Left lung (tissue), 10 donors: ENCODE results near the gene TOMM7. TPM values are rescaled to one million over a fixed set of nuclear protein-coding genes. Genes with fewer than 3 reads are reported as not detected.
"Not testable (repeated sequence)": the region's sequence is repeated elsewhere in the genome, so short reads cannot be mapped to it uniquely, and the experiment has no call there.

Experiments
- ATAC-seq: fragments of 200-7000 bp; cut with Tn5 transposase; one replicate; pipeline ENCODE4 v1.9.1; 2020; ENCODE audit warnings: moderate library complexity
- DNase-seq, 4 donors: peaks; one replicate each; pipeline ENCODE4 v3.0.0-alpha.2; 2013 to 2020
- H3K27ac ChIP-seq, 2 donors: fragments of 200-600 bp; sonication (generic) in 1 of 2; one replicate each; pipeline versions ENCODE4 v1.5.0 to v1.8.0; 2020 to 2021
- H3K27me3 ChIP-seq, 2 donors: fragments of 200-600 bp; sonication (generic) in 1 of 2; one replicate each; pipeline versions ENCODE4 v1.5.0 to v1.8.0; 2020 to 2021
- H3K36me3 ChIP-seq, 2 donors: fragments of 200-600 bp; sonication (generic) in 1 of 2; one replicate each; pipeline versions ENCODE4 v1.5.0 to v1.8.0; 2020 to 2021
- H3K4me1 ChIP-seq, 2 donors: fragments of 200-600 bp; one replicate each; pipeline ENCODE4 v1.8.0; 2021
- H3K4me3 ChIP-seq, 2 donors: fragments of 200-600 bp; sonication (generic) in 1 of 2; one replicate each; pipeline versions ENCODE4 v1.5.0 to v1.8.0; 2020 to 2021; ENCODE audit warnings: mild to moderate bottlenecking in 1 of 2
- H3K9me3 ChIP-seq, 2 donors: fragments of 200-600 bp; sonication (generic) in 1 of 2; one replicate each; pipeline versions ENCODE4 v1.5.0 to v1.8.0; 2020 to 2021
- CTCF ChIP-seq, 2 donors: fragments of 200-600 bp; sonication (generic) in 1 of 2; IDR thresholded peaks; one replicate each; pipeline versions ENCODE4 v1.5.0 to v1.8.0; 2021; ENCODE audit warnings: antibody characterized with exemption in 2 of 2
- intact Hi-C, 2 donors: fragments of 100-400 bp; cut with DNase I; formaldehyde crosslinking; loops; one replicate each; pipeline versions ENCODE4 v1.11.2 to v1.14.2; 2022
- polyA plus RNA-seq, 6 donors: library from polyadenylated mRNA; unstranded; fragments of 120-200 nt; gene quantifications; one replicate each; pipeline ENCODE4 v1.2.1, GENCODE V29; 2013; ENCODE audit not compliant: insufficient read length in 6 of 6
- total RNA-seq, 2 donors: library from RNA; stranded (reverse); fragmentation: NEBNext Ultra II Directional; extraction: Animal tissue kit (Norgen Biotek cat#: 25700); gene quantifications; one replicate each; pipeline ENCODE4 v1.2.1, GENCODE V29; 2021
- donor health status: DM: no; HTN: yes; CAD: no.
- donor health status: DM: no; HTN: no; CAD: no.

TOMM7 gene
- total and polyA plus RNA-seq, 8 donors: 234 to 580 (median 504) TPM

GRCh38 chr7:22799633-22800032 is 23.0 kb downstream of the TOMM7 start:
- H3K36me3 ChIP-seq: no peaks in the 10 kb centered on the region
- H3K9me3 ChIP-seq: peaks cover 0 to 6% of the 10 kb centered on the region in 2 donors
- DNase-seq (no peak), ATAC-seq (no peak)
- no peaks in the 10 kb centered on the region for H3K4me1 ChIP-seq
- H3K27ac ChIP-seq: no peak overlapping the region
- no peaks in the 10 kb centered on the region for H3K27me3 ChIP-seq
- no peak overlapping the region for H3K4me3 ChIP-seq
- intact Hi-C loops: no loop called here
- no peak for TF ChIP-seq CTCF (IDR thresholded peaks at IDR 0.05)

DNA sequence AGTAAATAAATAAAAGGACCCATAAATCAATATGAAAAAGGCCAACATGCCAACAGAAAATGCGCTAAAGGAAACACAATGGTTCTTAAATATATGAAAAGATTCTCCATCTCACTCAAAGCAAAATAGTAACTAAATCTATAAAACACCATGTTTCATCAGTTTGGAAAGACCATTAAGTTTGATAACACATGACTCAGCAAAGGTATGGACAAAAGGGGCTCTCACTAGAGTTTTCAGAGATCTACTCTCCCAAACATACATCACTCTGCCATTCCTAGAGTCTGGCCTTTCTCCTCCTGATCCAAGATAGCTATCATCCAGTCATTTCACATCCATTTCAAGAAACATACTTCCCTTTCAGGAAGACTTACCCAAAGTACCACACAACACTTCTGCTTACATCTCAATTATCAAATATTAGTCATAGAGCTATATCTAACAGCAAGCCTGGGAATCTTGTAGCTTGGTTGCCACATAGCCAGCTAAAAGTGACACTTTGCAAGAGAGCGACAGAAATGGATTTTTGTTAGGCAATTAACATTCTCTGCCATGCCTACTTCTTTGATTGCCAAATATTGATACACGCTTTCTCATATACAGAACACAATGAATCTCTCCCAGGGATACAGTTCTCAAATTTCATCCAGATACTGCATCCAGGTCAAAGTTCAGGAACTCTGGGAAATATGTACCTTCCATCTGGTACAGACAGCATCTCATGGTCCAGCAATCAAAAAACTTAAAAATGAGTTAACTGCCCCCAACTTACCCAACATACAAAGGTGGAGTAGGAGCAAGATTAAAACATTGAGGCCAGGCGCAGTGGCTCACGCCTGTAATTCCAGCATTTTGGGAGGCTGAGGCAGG is 28.8 kb downstream of the TOMM7 start:
- no peaks in the 10 kb centered on the region for H3K27me3 ChIP-seq
- no peak for TF ChIP-seq CTCF (IDR thresholded peaks at IDR 0.05)

DNA sequence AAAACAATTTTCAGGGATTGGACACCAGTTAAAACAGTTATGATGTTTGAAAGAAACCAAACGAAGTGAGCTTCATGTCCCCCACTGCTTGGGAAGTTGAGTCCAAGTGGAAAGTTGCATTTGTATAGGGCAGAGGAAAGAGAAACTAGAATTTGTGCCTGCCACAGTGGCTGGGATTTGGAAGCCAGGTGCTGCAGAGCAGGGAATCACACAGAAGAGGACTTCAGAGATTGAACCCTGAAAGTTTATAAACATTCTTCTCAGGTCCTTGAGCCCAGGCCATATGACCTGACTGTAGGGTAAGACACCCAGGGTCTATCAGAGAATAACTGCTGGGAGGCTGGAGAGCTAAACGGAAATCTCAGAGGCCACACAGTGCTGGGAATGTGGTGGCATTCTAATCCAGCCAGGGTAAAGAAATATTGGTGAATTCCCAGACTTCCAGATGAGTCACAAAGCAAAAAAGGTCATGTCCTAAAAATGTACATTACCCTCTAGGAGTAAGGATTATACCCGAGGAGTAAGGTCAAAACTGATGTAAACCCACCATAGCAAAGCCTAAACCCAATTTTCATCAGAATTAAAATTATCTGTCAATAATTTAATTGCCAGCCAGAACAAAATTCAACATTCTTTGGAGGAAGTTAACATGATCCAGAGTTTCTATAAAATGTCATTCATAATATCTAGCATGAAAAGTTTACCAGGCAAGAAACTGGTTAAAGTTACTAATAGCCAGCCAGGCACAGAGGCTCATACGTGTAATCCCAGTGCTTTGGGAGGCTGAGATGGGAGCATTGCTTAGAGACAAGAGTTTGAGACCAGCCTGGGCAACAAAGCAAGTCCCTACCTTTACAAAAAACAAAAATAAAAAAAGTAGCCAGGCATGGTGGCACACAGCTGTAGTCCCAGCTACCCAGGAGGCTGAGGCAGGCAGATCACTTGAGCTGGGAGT is 31.2 kb downstream of the TOMM7 start:
- ATAC-seq: no peak
- intact Hi-C loops: no loop called here
- no peak overlapping the region for H3K4me3 ChIP-seq

More for the DNA sequence above, 28.8 kb downstream of the TOMM7 start:
- no peak overlapping the region for H3K27ac ChIP-seq
- H3K4me1 ChIP-seq: no peaks in the 10 kb centered on the region
- peaks cover 0 to 6% of the 10 kb centered on the region in 2 donors for H3K9me3 ChIP-seq
- H3K36me3 ChIP-seq: no peaks in the 10 kb centered on the region
- DNase-seq (no peak), ATAC-seq (no peak)
- intact Hi-C loops: no loop called here
- no peak overlapping the region for H3K4me3 ChIP-seq

GRCh38 chr7:22790640-22791039 is 32.0 kb downstream of the TOMM7 start:
- H3K4me1 ChIP-seq, ATAC-seq, H3K27ac ChIP-seq, intact Hi-C loops, DNase-seq, H3K4me3 ChIP-seq, H3K36me3 ChIP-seq, H3K27me3 ChIP-seq, H3K9me3 ChIP-seq: not testable (repeated sequence)

More for the DNA sequence above, 31.2 kb downstream of the TOMM7 start:
- Histone ChIP-seq H3K27me3 (no peaks in the 10 kb centered on the region), H3K27ac (no peak overlapping the region), H3K9me3 (peaks cover 0 to 5% of the 10 kb centered on the region in 2 donors), H3K36me3 (no peaks in the 10 kb centered on the region), H3K4me1 (no peaks in the 10 kb centered on the region)
- TF ChIP-seq CTCF (IDR thresholded peaks at IDR 0.05): no peak
- no peak for DNase-seq

GRCh38 chr7:22787951-22788350 is 34.7 kb downstream of the TOMM7 start:
- no peak for DNase-seq
- intact Hi-C loops: no loop called here
- no peaks in the 10 kb centered on the region for H3K27me3 ChIP-seq
- no peaks in the 10 kb centered on the region for H3K9me3 ChIP-seq
- no peaks in the 10 kb centered on the region for H3K4me1 ChIP-seq
- no peak for ATAC-seq
- H3K27ac ChIP-seq: no peak overlapping the region
- no peak for TF ChIP-seq CTCF (IDR thresholded peaks at IDR 0.05)
- H3K4me3 ChIP-seq: no peak overlapping the region
- H3K36me3 ChIP-seq: no peaks in the 10 kb centered on the region
